Lower leg skin (tissue), 3 donors: ENCODE data around the gene STARD8.

Experiments used
- CTCF ChIP-seq, 3 donors: fragments of 450-650 bp; IDR thresholded peaks; one replicate each; pipeline ENCODE4 v1.5.1; 2016; ENCODE audit warnings: antibody characterized with exemption in 3 of 3, mild to moderate bottlenecking in 3 of 3, moderate library complexity in 2 of 3
- POLR2A ChIP-seq, 2 donors: fragments of 450-650 bp; IDR thresholded peaks; one replicate each; pipeline ENCODE4 v1.6.1; 2016 to 2017; ENCODE audit warnings: antibody characterized with exemption in 2 of 2, mild to moderate bottlenecking in 1 of 2, moderate library complexity in 1 of 2

GRCh38 chrX:68714856-68715255, 67.4 kb downstream of the STARD8 start:
- no peak for TF ChIP-seq CTCF (IDR thresholded peaks at IDR 0.05)
- no peak for TF ChIP-seq POLR2A (IDR thresholded peaks at IDR 0.05)
